HEK293T (cell line): ENCODE data around the gene TTR.

Experiments
- L3MBTL2 ChIP-seq: fragments of 450-650 bp; conservative IDR thresholded peaks from 2 replicates; pipeline ENCODE4 v1.6.1; 2016; ENCODE audit warnings: mild to moderate bottlenecking
- PKNOX1 ChIP-seq: fragments of 450-650 bp; IDR thresholded peaks from 2 replicates; pipeline ENCODE4 v1.6.1; 2016
- SP1 ChIP-seq: fragments of 450-650 bp; IDR thresholded peaks from 2 replicates; pipeline ENCODE4 v1.6.1; 2017

- no peak for TF ChIP-seq PKNOX1
- TF ChIP-seq SP1 = no peak
- peak; percentile 20; the same call in 1 of the 2 replicates for TF ChIP-seq L3MBTL2
Measured at GRCh38 chr18:31610286-31611205, 18.9 kb downstream of the TTR start.
